ENCODE data around the gene ACRBP.

GRCh38 chr12:6692888-6693287, 45.7 kb upstream of the ACRBP start:
- TF ChIP-seq CTCF (IDR thresholded peaks at IDR 0.05) (no peak), POLR2A (IDR thresholded peaks at IDR 0.05) (no peak)

All from esophagus squamous epithelium (tissue), 4 donors.